Right atrium auricular region (tissue), 2 donors: Measurements from ENCODE around the gene MXRA7. TPM values are rescaled to one million over a fixed set of nuclear protein-coding genes. Genes with fewer than 3 reads are reported as not detected.

Experiments
- DNase-seq: peaks from one replicate; pipeline ENCODE4 v3.0.0-alpha.2; 2019; ENCODE audit warnings: low spot score
- H3K27ac ChIP-seq, 2 donors: fragments of 200-600 bp; sonication (generic); 1 replicate in 1 of 2; 2 replicates in 1 of 2; pipeline ENCODE4 v1.5.1; 2016 to 2019
- H3K27me3 ChIP-seq, 2 donors: fragments of 200-600 bp; sonication (generic); one replicate each; pipeline versions ENCODE4 v1.5.1 to v1.6.0; 2017 to 2019
- H3K36me3 ChIP-seq: fragments of 200-600 bp; sonication (generic); one replicate; pipeline ENCODE4 v1.5.1; 2016
- H3K4me1 ChIP-seq, 2 donors: fragments of 200-600 bp; sonication (generic); one replicate each; pipeline versions ENCODE4 v1.5.1 to v1.6.0; 2017 to 2019
- H3K4me3 ChIP-seq, 2 donors: fragments of 200-600 bp; sonication (generic); 1 replicate in 1 of 2; 2 replicates in 1 of 2; pipeline ENCODE4 v1.5.1; 2017 to 2019; ENCODE audit warnings: mild to moderate bottlenecking in 1 of 2, moderate library complexity in 1 of 2
- H3K9me3 ChIP-seq, 2 donors: fragments of 200-600 bp; sonication (generic); one replicate each; pipeline ENCODE4 v1.5.1; 2019
- CTCF ChIP-seq, 2 donors: fragments of 200-600 bp; sonication (generic); IDR thresholded peaks; one replicate each; pipeline ENCODE4 v1.5.1; 2019; ENCODE audit warnings: antibody characterized with exemption in 2 of 2
- total RNA-seq, 2 donors: library from RNA; depleted of rRNA; stranded (reverse); fragments of >200 nt; gene quantifications; one replicate each; pipeline ENCODE4 v1.1.0, GENCODE V29; 2016

Gene MXRA7
- total RNA-seq, 2 donors from 2014 or later: 440 to 644 TPM

- no peaks in the 10 kb centered on the region for H3K27me3 ChIP-seq
- peak overlapping the region; percentile 77 to 90 for H3K27ac ChIP-seq
- H3K4me1 ChIP-seq: peaks cover 0 to 19% of the 10 kb centered on the region in 2 donors
- no peak for TF ChIP-seq CTCF (IDR thresholded peaks at IDR 0.05)
- no peaks in the 10 kb centered on the region for H3K36me3 ChIP-seq
- no peak overlapping the region for H3K4me3 ChIP-seq
- DNase-seq: no peak
- no peaks in the 10 kb centered on the region for H3K9me3 ChIP-seq
These were observed 40.0 kb downstream of the MXRA7 start for GRCh38 chr17:76670718-76671122.

- no peaks in the 10 kb centered on the region for H3K27me3 ChIP-seq
- no peaks in the 10 kb centered on the region for H3K36me3 ChIP-seq
- no peak for DNase-seq
- H3K27ac ChIP-seq: peak overlapping the region; percentile 77 to 90
- peaks cover 0 to 19% of the 10 kb centered on the region in 2 donors for H3K4me1 ChIP-seq
- no peak overlapping the region for H3K4me3 ChIP-seq
- TF ChIP-seq CTCF (IDR thresholded peaks at IDR 0.05): no peak
- no peaks in the 10 kb centered on the region for H3K9me3 ChIP-seq
These were observed 40.6 kb downstream of the MXRA7 start for GRCh38 chr17:76670020-76670717.

- Histone ChIP-seq H3K4me3 (no peak overlapping the region), H3K27me3 (no peaks in the 10 kb centered on the region), H3K36me3 (no peaks in the 10 kb centered on the region), H3K9me3 (no peaks in the 10 kb centered on the region), H3K27ac (no peak overlapping the region), H3K4me1 (peaks cover 0 to 19% of the 10 kb centered on the region in 2 donors)
- TF ChIP-seq CTCF (IDR thresholded peaks at IDR 0.05): no peak
- DNase-seq: no peak
These were observed 42.8 kb downstream of the MXRA7 start for GRCh38 chr17:76667786-76668453.

- Histone ChIP-seq H3K4me1 (peaks cover 0 to 16% of the 10 kb centered on the region in 2 donors), H3K4me3 (no peak overlapping the region), H3K36me3 (no peaks in the 10 kb centered on the region), H3K27me3 (no peaks in the 10 kb centered on the region), H3K9me3 (no peaks in the 10 kb centered on the region), H3K27ac (no peak overlapping the region)
- no peak for TF ChIP-seq CTCF (IDR thresholded peaks at IDR 0.05)
- no peak for DNase-seq
These were observed 43.3 kb downstream of the MXRA7 start for GRCh38 chr17:76667491-76667755.

- no peaks in the 10 kb centered on the region for H3K36me3 ChIP-seq
- H3K9me3 ChIP-seq: no peaks in the 10 kb centered on the region
- no peak overlapping the region for H3K4me3 ChIP-seq
- H3K4me1 ChIP-seq: peaks cover 0 to 16% of the 10 kb centered on the region in 2 donors
- H3K27ac ChIP-seq: no peak overlapping the region
- H3K27me3 ChIP-seq: no peaks in the 10 kb centered on the region
- DNase-seq: no peak
- TF ChIP-seq CTCF (IDR thresholded peaks at IDR 0.05): no peak
These were observed 50.1 kb downstream of the MXRA7 start for GRCh38 chr17:76660656-76661042.
